Measurements from ENCODE around the gene CHMP3.
"Not testable (repeated sequence)": the region's sequence is repeated elsewhere in the genome, so short reads cannot be mapped to it uniquely, and the experiment has no call there.

Gene CHMP3

DNA sequence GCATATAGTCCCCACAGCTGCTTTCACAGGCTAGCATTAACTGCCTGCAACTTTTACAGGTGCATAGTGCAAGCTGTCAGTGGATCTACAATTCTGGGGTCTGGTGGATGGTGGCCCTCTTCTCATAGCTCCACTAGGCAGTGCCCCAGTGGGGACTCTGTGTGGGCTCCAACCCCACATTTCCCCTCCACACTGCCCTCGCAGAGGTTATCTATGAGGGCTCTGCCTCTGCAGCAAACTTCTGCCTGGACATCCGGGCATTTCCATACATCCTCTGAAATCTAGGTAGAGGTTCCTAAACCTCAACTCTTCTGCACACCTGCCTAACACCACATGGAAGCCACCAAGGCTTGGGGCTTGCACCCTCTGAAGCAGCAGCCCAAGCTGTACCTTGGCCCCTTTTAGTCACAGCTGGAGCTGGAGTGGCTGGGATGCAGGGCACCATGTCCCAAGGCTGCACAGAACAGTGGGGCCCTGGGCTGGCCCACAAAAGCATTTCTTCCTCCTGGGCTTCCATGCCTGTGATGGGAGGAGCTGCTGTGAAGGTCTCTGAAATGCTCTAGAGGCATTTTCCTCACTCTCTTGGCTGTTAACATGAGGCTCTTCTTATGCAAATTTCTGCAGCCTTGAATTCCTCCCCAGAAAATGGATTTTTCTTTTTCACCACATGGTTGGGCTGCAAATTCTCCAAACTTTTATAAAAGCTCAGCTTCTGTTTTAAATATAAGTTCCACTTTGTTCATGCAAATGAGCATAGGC is 62.7 kb downstream of the CHMP3 start:
- DNase-seq, result no peak

DNA sequence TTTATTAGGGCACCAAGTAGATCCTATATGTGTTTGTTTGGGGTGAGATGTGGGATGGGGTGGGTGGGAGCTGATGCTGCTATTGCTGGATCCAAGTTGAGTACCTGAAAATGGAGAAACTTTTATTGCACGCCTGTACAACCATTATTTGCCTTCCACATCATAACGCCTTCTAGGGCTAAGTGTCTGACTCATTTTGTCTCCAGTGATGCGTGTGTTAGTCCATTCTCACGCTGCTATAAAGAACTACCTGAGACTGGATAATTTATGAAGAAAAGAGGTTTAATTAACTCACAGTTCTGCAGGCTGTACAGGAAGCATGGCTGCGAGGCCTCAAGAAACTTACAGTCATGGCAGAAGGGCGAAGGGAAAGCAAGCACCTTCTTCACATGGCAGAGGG is 63.9 kb downstream of the CHMP3 start:
- no peak for DNase-seq

DNA sequence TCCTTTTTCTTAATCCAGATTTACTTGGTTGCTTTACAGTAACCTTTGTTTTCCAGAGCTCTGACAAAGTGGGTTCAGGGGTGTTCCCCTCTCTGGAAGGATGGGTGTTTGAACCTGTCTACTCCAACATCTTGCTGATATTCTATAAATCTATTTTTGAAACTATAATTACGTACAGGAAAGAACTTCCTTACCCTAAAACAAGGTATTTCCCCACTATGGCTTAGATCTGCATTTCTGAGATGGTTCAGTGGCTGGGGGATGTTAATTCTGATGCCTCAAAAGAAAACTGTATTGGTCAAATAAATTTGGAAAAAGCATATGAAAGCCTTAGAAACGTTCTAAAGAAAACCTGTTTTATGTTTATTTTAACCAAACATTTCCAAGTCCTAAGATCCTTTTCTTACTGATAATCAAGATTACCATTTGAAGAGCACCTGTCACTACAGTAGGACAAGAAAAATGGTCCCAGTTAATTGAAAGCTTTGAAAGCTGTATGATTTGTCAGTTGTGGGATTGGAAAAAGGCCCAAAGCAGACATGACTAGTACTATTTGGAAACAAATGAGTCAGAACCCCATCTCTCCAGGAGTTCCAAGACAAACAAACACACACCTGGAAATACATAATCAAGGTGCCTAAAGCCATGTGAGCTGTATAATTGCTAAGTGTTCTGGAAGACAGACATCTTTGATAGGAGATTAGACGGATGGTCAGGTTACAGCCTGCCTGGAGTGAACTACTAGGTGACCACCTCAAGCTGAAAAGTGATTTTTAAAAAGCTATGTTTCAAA is 64.6 kb downstream of the CHMP3 start:
- no peak for DNase-seq

DNA sequence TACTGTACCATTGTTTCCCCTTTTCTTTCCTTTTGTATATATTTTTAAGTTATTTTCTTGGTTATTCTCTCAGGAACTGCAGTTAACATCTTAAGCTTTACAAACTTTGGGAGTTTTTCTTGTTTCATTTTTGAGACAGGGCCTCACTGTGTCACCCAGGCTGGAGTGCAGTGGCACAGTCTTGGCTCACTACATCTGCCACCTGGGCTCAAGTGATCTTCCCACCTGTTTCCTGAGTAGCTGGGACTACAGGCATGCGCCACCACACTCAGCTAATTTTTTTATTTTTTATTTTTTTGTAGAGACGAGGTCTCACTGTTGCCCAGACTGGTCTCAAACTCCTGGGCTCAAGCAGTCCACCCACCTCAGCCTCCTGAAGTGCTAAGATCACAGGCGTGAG is 66.9 kb downstream of the CHMP3 start:
- DNase-seq, result not testable (repeated sequence)

DNA sequence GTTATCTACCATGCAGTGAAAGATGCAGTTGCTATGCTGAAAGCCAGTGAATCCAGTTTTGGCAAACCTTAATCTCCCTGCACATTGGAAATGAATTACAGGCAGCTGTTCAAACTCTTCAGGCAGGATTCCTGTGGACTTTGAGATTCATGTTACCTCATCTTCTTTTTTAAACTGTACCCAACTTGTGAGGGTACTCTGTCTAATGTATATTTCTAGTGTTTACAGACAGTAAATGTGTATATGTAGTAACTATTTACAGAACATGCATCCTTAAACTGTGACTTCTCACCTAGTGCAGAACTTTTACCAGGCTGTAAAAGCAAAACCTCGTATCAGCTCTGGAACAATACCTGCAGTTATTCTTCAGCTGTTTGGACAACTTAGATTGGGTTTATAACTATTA is 71.2 kb downstream of the CHMP3 start:
- DNase-seq, result no peak

DNA sequence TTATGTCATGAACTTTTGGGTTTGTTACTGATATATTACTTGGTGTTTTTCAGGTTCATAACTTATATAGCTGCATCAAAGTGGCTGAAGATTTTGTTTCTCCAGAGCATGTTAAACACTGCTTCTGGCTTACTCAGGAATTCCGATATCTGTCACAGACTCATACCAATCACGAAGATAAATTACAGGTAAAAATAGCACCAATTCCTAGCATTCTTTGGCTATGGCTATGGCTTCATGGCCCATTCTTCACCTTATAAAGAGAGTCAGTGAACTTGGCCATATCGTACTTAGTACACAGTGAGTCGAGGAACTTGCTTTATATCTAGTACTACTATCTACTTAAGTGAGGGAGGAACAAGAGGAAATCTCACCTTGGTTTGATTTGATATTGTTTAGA is 72.2 kb downstream of the CHMP3 start:
- no peak for DNase-seq

DNA sequence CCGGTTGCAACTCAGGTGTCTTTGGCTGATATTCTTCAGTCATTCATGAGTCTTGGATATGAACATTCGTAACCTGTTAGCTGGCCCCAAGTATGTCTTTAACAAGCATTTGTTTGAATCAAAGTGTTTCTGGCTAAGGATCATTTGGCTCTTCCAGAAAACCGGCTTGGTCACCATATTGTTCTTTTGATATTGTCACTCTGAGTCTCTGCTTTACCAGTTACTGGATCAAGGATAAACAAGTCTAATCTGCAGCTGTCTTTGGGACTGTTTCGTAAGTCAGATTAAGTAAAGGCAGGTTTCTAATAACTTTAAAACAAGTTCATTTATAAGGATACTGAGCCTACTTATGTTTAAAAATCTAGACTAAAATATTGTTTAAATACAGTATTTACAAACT is 73.0 kb downstream of the CHMP3 start:
- DNase-seq, result no peak

DNA sequence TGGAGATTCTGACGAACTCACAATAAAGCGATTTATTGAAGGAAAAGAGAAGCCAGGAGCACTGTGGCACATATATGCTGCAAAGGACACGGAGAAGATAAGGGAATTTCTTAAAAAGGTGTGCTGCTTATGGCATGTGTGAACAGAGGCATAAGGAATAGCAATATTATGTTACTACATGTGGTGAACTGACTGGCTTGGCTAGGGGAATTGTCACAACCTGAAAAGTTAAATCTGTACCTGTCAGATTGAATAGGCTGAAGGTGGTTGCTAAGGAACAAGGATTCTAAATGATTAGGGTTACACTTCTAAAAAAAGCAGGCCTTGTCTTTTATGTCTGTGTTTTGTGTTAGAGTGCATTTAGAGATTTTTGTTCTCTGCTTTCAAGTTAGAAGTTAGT is 73.7 kb downstream of the CHMP3 start:
- DNase-seq, result no peak

DNA sequence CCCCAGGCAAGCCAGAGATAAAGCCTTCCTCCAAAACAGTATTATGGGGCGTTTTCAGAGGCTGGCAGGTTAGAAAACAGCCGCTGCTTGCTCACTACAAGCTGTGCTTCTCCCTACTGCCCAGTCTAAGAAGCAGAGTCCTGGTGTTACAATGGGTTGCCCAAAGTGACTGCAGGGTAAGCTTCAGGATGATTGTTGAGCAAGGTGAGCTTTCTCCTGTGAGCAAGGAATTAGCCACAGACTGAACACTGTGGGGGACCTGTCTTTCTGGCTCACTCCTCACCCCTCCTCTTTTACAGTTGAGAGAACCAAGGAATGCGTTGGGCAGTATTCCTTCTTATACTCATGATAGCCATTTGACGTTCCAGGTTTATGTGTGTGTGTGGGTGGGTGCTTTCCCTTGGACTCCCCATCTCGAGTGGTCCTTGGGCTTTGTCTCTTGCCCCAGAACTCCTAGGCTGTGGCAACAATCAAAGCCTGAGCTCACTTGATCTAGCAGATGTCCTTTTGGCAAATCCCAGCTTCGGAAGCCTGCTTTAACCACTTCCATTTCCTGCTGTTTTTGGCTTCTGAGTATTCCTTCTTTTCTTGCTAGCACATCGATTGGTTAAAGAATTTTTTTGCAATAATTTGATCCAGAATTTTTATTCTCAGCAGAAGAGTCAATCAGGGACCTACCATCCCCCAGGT is 74.5 kb downstream of the CHMP3 start:
- no peak for DNase-seq

DNA sequence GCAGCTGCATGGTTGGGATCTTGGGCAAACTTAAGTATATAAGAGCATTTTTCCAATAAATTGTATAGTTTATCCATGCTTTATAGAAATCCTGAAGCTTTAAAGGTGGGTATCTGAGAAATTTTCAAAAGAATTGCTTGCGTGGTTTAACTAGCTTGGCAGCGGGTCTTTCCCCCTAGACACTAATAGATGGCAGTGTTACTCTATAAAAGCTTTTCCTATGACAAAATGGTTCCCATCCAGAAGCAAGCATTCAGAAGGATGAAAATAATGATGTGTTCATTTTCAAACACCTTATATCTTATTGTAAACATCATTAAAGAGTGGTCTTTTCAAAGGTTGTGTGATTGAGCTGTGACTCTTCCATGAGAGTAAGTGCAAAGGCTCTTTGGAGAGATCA is 76.2 kb downstream of the CHMP3 start:
- DNase-seq, result no peak

DNA sequence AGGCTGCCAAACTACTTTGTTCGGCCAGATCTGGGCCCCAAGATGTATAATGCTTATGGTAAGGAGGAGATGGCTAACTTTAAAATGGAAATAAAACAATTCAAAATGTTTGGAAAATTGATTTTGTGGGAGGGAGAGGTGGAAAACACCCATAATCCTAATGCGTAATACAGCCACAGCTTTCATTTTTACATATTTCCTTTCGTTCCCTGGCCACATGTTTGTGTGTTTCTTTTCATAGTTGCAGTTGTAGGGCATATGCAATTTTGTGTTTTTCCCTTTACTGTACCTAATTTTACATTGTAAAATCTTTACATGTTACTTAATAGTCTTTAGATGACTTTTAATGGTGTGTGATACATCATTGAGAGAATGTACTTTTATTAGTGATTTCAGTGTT is 77.4 kb downstream of the CHMP3 start:
- DNase-seq, result no peak

DNA sequence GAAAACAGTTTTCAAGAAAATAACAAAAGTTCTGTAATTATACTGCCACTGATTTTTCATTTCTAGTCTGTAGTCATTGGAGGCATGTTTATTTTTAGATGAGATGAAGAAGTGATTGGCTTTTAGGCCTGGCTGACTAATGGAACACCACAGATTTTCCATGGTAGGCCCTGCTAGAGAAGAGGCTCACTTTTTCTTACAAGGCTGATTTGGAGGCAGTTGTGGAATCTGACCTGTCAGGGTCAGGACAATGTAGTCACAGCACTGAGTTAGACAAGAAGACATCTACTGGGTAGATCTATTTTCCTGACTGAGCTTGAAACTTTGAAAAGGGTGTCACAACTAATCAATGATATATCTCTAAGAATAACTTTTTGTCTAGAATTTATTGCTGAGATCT is 78.1 kb downstream of the CHMP3 start:
- DNase-seq, result no peak

DNA sequence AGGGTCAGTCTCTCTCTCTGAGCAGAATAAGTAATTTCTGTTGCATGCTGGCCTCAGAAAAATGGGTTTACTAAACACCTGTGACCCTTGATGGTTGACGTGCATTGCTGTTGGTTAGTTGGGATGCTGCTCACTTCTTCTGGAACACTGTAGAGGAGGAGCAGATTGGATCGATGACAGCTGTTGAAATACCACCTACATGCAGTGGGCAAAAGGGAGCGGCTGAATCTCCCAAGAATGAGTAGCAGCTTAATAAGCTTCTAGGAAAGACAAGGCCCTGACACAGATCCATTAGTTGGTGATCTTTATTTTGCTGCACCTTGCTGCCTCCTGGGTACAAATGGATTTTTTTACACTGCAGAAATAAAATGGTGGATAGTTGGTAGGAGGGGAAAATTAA is 78.9 kb downstream of the CHMP3 start:
- DNase-seq, result no peak

DNA sequence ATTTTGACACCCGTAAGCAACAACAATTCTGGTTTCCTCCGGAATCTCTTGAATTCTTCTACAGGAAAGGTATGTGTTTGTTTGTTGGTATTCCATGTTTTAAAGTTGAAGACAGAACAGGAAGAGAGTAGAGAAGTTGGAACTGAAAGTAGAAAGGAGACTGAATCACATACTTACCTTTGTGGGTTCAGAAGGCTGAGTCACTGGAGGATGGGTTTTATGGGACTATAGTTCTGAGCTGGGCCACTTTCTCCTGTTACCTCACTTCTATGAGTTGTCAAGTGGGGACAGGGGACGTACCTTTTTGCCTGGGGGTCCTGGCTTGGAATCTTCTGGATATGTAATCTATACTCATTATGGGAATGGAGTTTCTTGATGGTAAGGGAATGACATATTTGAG is 81.2 kb downstream of the CHMP3 start:
- no peak for DNase-seq

DNA sequence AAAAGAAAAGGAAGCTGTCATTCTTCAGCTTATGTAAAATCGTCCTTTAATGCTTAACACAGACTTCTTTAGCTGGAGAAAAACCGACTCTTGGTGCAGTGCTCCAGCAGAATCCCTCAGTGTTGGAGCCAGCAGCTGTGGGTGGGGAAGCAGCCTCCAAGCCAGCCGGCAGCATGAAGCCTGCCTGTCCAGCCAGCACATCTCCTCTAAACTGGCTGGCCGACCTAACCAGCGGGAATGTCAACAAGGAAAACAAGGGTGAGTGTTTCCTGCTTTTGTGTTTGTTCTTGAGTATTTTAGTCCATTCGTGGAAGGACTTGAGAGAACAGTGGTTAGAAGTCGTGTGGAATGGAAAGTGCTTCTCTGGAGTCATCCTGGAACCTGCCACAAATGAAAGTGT is 83.1 kb downstream of the CHMP3 start:
- no peak for DNase-seq

DNA sequence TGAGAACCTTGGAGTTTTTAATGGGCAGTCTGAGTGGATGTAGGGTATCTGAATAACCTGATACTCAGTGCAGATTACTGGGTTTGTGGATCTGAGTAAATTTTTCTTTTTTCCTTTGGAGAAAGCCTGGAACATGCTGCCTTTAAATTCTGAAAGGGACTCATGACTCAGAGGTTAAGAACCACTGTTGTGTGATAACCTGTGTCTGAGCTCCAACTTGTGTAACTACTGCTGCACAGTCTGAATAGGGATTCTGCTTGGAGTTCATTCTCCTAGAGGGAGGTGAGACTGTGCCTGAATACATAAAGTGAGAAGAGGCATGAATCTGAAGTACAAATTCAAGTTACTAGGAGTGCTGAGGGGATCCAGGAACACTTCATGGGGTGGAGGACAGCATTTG is 85.9 kb downstream of the CHMP3 start:
- no peak for DNase-seq

DNA sequence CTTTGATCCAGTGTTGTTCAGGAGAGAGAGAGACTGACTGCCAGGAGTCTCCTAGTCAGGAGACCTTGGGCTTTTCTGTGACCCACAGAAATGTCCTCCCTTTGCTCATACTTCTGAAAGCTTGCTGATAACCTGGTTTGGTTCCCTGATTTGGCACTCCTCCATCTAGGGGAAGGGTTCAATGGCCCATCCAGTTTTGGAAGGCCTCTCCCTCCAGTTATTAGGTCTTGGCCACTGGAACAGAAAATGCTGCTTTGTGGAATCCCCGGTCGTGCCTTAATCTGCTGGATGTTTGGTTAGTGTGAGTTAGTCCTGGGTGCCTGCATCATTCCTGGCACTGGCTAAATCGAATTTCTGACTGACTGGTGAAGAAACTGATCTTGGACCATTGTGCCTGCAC is 86.3 kb downstream of the CHMP3 start:
- no peak for DNase-seq

DNA sequence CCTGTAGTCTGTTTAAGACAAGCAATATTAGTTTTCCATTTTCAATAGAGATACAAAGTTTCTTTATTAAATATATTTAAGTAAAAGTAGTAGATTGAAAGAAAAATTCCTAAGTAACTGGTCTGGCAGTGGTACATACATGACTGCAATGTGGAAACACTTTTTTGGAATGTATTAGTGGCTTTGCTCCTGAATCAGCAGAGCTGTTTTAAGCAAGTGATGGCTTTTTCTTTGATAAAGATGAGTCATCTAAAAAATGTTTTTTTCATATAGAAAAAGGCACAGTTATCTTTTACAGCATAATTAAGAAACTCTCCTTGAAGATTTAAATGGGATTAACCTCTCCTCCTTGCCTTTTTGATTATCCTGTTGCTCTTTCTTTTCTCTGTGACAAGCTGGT is 87.2 kb downstream of the CHMP3 start:
- DNase-seq, result no peak

DNA sequence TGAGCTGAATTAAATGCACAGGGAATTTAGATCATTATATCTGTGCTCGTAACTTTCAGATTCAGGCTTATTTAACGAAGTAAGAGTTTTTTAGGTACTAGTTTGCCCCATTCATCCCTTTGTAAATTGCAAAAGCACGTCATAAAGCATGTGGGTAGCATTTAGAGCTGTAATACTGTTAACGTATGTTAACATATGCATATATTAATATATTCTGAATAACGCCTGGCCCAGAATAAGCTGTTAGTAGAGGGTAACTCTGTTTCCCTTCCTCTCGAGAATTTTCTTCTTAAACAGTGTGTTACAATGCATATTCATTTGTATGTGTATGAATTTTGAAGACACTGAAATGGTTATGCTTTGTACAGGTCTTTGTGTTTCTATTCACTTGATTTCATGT is 91.6 kb downstream of the CHMP3 start:
- DNase-seq, result no peak

DNA sequence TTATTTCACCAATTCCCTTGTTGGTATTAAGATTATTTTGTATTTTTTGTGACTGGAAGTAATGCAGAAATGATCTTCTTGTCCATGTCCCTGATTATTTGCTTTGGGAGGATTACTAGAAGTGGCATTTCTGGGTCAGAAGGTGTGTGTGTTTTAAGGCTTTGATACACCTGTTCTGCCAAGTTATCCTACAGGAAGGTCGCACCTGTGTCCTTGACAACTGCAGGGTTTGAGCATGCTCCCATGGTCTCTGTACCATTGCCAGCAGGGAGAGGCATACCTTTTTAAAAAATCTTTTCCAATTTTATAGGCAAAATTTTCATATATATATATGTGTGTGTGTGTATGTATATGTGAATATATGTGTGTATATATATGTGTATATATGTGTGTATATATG is 92.4 kb downstream of the CHMP3 start:
- no peak for DNase-seq

DNA sequence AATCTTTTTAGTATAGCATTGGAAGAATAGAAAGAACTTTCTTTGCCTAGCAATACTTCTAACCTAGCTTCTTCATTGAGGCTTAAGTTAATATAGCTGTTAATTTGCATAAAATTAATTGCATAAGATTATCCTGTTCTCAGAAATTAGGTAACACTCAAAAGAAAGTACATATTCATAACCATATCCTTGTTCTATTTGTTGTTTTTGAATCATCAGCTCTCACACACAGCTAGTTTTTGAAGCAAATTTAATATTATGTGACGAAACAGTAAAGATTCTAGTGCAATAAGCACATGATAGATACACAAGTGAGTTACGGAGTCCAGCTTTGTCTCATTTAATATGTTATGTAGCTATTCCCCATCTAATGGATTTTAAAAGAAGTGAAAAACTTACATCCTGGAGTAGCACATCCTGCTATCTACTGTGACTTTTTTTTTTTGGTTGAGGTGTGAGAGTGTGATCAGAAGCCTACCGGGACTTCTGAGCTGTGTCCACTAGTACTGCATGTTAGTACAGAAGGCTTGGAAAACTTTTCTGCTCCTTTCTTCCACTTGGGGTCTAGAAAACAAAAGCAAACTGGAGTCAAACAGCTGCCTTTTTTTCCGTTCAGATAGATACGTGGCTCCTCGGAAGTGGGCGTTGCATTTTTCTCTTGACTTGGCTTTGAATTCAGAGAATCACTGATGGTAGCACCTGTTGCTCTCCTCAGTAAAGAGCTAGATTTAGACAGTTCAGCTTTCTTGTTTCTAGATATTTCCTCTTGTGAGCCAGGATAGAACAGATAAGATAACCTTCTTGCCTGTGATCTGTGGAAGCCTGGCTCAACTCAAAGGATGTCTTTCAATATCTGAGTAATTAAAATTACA is 94.8 kb downstream of the CHMP3 start:
- no peak for DNase-seq

DNA sequence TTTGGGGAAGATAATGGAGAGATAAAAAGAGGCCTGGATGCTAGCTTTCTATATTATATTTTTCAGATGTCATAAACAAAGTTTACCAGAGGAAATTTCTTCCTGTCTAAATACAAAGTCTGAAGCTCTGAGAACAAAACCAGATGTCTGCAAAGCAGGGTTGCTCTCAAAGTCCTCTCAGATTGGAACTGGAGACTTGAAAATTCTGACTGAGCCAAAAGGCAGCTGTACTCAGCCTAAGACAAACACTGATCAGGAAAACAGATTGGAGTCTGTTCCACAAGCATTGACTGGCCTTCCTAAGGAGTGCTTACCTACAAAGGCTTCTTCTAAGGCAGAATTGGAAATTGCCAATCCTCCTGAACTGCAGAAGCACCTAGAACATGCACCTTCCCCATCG is 96.9 kb downstream of the CHMP3 start:
- DNase-seq, result no peak

DNA sequence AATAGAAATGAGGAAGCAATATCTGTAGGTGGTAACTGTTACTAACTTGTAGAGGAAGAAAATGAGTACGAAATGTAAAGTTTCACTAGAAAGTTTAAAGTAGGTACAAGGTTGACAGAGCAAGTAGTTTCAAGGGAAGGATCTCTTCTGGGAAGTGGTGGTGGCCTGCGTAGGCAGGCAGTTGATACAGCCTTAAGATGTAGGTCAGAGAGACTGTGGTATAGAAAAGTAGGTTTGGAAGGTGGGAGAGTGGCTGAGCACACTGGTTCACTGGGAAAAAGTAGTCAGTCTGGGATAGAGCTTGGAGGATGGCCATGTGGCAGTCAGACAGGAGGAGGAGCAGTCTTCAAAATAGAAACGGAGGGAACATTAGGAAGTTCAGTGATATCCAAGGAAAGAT is 98.6 kb downstream of the CHMP3 start:
- no peak for DNase-seq
